HCT116 (cell line): ENCODE measurements around the gene SPRR4. TPM values are rescaled to one million over a fixed set of nuclear protein-coding genes. Genes with fewer than 3 reads are reported as not detected.

Experiments used
- ATAC-seq: fragments of 200-7000 bp; cut with Tn5 transposase; 2 replicates; pipeline ENCODE4 v1.9.1; 2020; ENCODE audit warnings: mild to moderate bottlenecking, moderate library complexity
- BruUV-seq: library from RNA; stranded (reverse); fragments of 400-500 nt; replicated peaks from 2 replicates; lab custom pipeline; 2021; lab: Mats Ljungman, UMichigan
- CTCF ChIA-PET: fragments of 300-600 bp; sonication (Branson Sonifier 250); formaldehyde crosslinking; loops from one replicate; lab custom pipeline; 2021; ENCODE audit warnings: antibody characterized with exemption; lab: Charles Lee
- POLR2A ChIA-PET: fragments of 300-600, 350-600 bp; sonication (Branson Sonifier 250); formaldehyde crosslinking; loops from one replicate; lab custom pipeline; 2021; ENCODE audit warnings: antibody characterized with exemption; lab: Charles Lee
- RAD21 ChIA-PET, 2 experiments: fragments of 300-600 bp; sonication (Branson Sonifier 250); formaldehyde crosslinking; loops; one replicate each; lab custom pipeline; 2023; ENCODE audit warnings: low total read pairs in 2 of 2; ENCODE audit not compliant: uncharacterized antibody in 2 of 2, unreplicated experiment in 2 of 2, low non-redundant PET in 1 of 2; lab: Charles Lee
- DNase-seq: peaks from one replicate; pipeline ENCODE4 v3.0.0-alpha.2; 2010; ENCODE audit warnings: low read depth, low spot score
- H2AFZ ChIP-seq: fragments of 200-600 bp; shearing (Covaris generic), sonication (generic); 2 replicates; pipeline ENCODE4 v1.6.1; 2017; ENCODE audit warnings: low read depth, mixed run types, mixed read lengths, antibody characterized with exemption, low read length; ENCODE audit not compliant: poor library complexity, severe bottlenecking
- H3K27ac ChIP-seq: 2 replicates; pipeline ENCODE4 v1.5.1; 2012; ENCODE audit warnings: low read depth, low read length
- H3K27me3 ChIP-seq: fragments of 200-600 bp; sonication (generic); 2 replicates; pipeline ENCODE4 v1.6.1; 2016; ENCODE audit warnings: mixed run types, low read length, mixed read lengths; ENCODE audit not compliant: insufficient read depth
- H3K36me3 ChIP-seq, 2 experiments: fragments of 200-500 bp in 1 of 2; fragments of 200-600 bp in 1 of 2; sonication (Bioruptor generic) in 1 of 2; sonication (generic) in 1 of 2; 2 replicates each; pipeline versions ENCODE4 v1.5.1 to v1.6.1; 2014 to 2016; ENCODE audit warnings: low read length in 2 of 2, inconsistent platforms in 1 of 2, mixed read lengths in 1 of 2, mixed run types in 1 of 2; ENCODE audit not compliant: insufficient read depth in 2 of 2, control insufficient read depth in 1 of 2
- H3K4me1 ChIP-seq, 2 experiments: fragments of 200-600 bp in 1 of 2; sonication (generic) in 1 of 2; 2 replicates each; pipeline versions ENCODE4 v1.5.1 to v1.6.1; 2012 to 2017; ENCODE audit warnings: low read length in 2 of 2, inconsistent platforms in 1 of 2, mild to moderate bottlenecking in 1 of 2, mixed read lengths in 1 of 2, mixed run types in 1 of 2, moderate library complexity in 1 of 2; ENCODE audit not compliant: insufficient read depth in 2 of 2, control insufficient read depth in 1 of 2
- H3K4me2 ChIP-seq: fragments of 200-600 bp; sonication (generic); 2 replicates; pipeline ENCODE4 v1.6.1; 2017; ENCODE audit warnings: mixed run types, low read length, mixed read lengths
- H3K4me3 ChIP-seq, 2 experiments: fragments of 200-600 bp in 1 of 2; sonication (generic) in 1 of 2; replicated peaks in 1 of 2; 2 replicates each; pipeline ENCODE4 v1.5.1; 2011 to 2016; ENCODE audit warnings: low read length in 2 of 2, control low read depth in 1 of 2, low read depth in 1 of 2, mild to moderate bottlenecking in 1 of 2, mixed read lengths in 1 of 2, mixed run types in 1 of 2
- H3K79me2 ChIP-seq: fragments of 200-600 bp; sonication (generic); 2 replicates; pipeline ENCODE4 v1.6.1; 2017; ENCODE audit warnings: mild to moderate bottlenecking, mixed run types, low read length, moderate library complexity, mixed read lengths; ENCODE audit not compliant: insufficient read depth
- H3K9ac ChIP-seq: fragments of 200-600 bp; sonication (generic); 2 replicates; pipeline ENCODE4 v1.6.1; 2016; ENCODE audit warnings: low read length, mixed read lengths
- H3K9me2 ChIP-seq: fragments of 200-600 bp; sonication (generic), shearing (Covaris generic); 2 replicates; pipeline ENCODE4 v1.6.1; 2017; ENCODE audit warnings: mixed run types, mild to moderate bottlenecking, moderate library complexity; ENCODE audit not compliant: insufficient read depth
- H3K9me3 ChIP-seq, 2 experiments: fragments of 200-500 bp in 1 of 2; fragments of 200-600 bp in 1 of 2; sonication (Bioruptor generic) in 1 of 2; sonication (generic) in 1 of 2; 2 replicates each; pipeline ENCODE4 v1.6.1; 2014 to 2017; ENCODE audit warnings: low read length in 2 of 2, mixed read lengths in 2 of 2, inconsistent platforms in 1 of 2, low read depth in 1 of 2, mild to moderate bottlenecking in 1 of 2, mixed run types in 1 of 2, moderate library complexity in 1 of 2; ENCODE audit not compliant: control insufficient read depth in 1 of 2, insufficient read depth in 1 of 2
- H4K20me1 ChIP-seq: fragments of 200-600 bp; sonication (generic), shearing (Covaris generic); 2 replicates; pipeline ENCODE4 v1.6.1; 2017; ENCODE audit warnings: mixed run types, mild to moderate bottlenecking, moderate library complexity; ENCODE audit not compliant: insufficient read depth
- EZH2 ChIP-seq: fragments of 200-600 bp; sonication (generic); IDR thresholded peaks from 2 replicates; pipeline ENCODE4 v1.6.1; 2017; ENCODE audit warnings: antibody characterized with exemption, mixed run types
- EZH2phosphoT487 ChIP-seq: fragments of 200-600 bp; IDR thresholded peaks from 2 replicates; pipeline ENCODE4 v1.6.1; 2018; ENCODE audit warnings: antibody characterized with exemption, borderline replicate concordance
- FOSL1 ChIP-seq: IDR thresholded peaks from 2 replicates; pipeline ENCODE4 v1.6.1; 2012; ENCODE audit warnings: low read depth
- RAD21 ChIP-seq: IDR thresholded peaks from 2 replicates; pipeline ENCODE4 v1.6.1; 2012; ENCODE audit warnings: low read depth, mild to moderate bottlenecking
- SIN3A ChIP-seq: IDR thresholded peaks from 2 replicates; pipeline ENCODE4 v1.6.1; 2012; ENCODE audit warnings: low read depth
- intact Hi-C: fragments of 100-400 bp; cut with micrococcal nuclease; formaldehyde crosslinking; loops from 2 replicates; pipeline ENCODE4 v1.10.0; 2022
- total RNA-seq: library from RNA; stranded (reverse); gene quantifications from one replicate; pipeline ENCODE4 v1.2.1, GENCODE V29; 2021; ENCODE audit not compliant: unreplicated experiment
- TF ChIP-seq, protein P1 (sequence below): IDR thresholded peaks from 2 replicates; pipeline ENCODE4 v1.6.1; 2011; ENCODE audit warnings: mild to moderate bottlenecking, low read length, moderate library complexity; ENCODE audit not compliant: insufficient replicate concordance; ENCODE audit errors: extremely low read depth
- TF ChIP-seq, protein P2 (sequence below): IDR thresholded peaks from 2 replicates; pipeline ENCODE4 v1.6.1; 2012
- TF ChIP-seq, protein P3 (sequence below): IDR thresholded peaks from 2 replicates; pipeline ENCODE4 v1.6.1; 2012; ENCODE audit warnings: low read depth

Gene SPRR4
- total RNA-seq, 1 experiment from 2014 or later: not detected

DNA sequence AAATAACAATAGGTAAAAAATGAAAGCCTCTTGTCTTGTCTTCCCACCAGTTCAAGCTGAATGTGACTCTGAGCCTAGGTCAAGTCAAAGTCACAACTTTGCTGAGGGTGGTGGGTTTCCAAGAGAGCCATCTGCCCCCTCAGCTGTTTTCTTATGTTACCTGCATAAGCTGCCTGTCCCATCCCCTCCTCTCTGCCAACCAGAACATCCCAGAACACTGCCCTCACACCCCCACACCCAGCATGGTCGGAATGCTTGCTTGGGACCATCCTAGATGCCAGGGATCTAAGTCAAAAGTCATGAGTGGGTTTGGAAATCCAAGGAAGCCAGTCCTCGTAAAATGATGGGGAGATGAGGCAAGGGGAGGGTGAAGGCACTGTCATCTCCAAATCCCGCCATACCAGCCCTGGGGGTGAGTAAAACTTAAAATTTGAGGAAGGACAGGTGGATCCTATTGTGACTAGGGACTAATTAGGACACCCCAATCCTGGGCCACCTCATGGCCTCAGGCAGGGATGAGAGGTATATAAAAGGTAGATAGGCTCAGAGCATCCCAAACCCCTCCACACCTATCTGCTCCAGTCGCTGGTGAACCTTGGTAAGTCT, 23.7 kb upstream of the SPRR4 start, which contains the start of gene SPRR5:
TSS of gene SPRR5 (plus strand) at position 556 of the 606 bp plus-strand sequence. CDS start 1,349 bp downstream, outside the sequence.
- no peaks in the 10 kb centered on the region for H3K36me3 ChIP-seq
- intact Hi-C loops: no loop called here
- no TSS peak for BruUV-seq
- peaks cover 33% of the 10 kb centered on the region; the same call in 1 of the 2 replicates for H3K27me3 ChIP-seq
- POLR2A ChIA-PET: no interaction called here
- TF ChIP-seq EZH2phosphoT487 (no peak), EZH2 (no peak), RAD21 (no peak), FOSL1 (no peak), SIN3A (no peak)
- TF ChIP-seq, protein P1, sequence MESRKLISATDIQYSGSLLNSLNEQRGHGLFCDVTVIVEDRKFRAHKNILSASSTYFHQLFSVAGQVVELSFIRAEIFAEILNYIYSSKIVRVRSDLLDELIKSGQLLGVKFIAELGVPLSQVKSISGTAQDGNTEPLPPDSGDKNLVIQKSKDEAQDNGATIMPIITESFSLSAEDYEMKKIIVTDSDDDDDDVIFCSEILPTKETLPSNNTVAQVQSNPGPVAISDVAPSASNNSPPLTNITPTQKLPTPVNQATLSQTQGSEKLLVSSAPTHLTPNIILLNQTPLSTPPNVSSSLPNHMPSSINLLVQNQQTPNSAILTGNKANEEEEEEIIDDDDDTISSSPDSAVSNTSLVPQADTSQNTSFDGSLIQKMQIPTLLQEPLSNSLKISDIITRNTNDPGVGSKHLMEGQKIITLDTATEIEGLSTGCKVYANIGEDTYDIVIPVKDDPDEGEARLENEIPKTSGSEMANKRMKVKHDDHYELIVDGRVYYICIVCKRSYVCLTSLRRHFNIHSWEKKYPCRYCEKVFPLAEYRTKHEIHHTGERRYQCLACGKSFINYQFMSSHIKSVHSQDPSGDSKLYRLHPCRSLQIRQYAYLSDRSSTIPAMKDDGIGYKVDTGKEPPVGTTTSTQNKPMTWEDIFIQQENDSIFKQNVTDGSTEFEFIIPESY: no peak
- TF ChIP-seq, protein P2, sequence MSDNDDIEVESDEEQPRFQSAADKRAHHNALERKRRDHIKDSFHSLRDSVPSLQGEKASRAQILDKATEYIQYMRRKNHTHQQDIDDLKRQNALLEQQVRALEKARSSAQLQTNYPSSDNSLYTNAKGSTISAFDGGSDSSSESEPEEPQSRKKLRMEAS: no peak
- TF ChIP-seq, protein P3, sequence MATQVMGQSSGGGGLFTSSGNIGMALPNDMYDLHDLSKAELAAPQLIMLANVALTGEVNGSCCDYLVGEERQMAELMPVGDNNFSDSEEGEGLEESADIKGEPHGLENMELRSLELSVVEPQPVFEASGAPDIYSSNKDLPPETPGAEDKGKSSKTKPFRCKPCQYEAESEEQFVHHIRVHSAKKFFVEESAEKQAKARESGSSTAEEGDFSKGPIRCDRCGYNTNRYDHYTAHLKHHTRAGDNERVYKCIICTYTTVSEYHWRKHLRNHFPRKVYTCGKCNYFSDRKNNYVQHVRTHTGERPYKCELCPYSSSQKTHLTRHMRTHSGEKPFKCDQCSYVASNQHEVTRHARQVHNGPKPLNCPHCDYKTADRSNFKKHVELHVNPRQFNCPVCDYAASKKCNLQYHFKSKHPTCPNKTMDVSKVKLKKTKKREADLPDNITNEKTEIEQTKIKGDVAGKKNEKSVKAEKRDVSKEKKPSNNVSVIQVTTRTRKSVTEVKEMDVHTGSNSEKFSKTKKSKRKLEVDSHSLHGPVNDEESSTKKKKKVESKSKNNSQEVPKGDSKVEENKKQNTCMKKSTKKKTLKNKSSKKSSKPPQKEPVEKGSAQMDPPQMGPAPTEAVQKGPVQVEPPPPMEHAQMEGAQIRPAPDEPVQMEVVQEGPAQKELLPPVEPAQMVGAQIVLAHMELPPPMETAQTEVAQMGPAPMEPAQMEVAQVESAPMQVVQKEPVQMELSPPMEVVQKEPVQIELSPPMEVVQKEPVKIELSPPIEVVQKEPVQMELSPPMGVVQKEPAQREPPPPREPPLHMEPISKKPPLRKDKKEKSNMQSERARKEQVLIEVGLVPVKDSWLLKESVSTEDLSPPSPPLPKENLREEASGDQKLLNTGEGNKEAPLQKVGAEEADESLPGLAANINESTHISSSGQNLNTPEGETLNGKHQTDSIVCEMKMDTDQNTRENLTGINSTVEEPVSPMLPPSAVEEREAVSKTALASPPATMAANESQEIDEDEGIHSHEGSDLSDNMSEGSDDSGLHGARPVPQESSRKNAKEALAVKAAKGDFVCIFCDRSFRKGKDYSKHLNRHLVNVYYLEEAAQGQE: no peak
- TF ChIP-seq, all 23 proteins: peak for 0
- Histone ChIP-seq H2AFZ (no peak within 1 kb of the TSS), H3K9me2 (no peaks in the 10 kb centered on the region), H3K4me3 (no peak within 1 kb of the TSS), H3K4me1 (no peaks in the 10 kb centered on the region), H3K9ac (no peak within 1 kb of the TSS), H3K9me3 (no peaks in the 10 kb centered on the region), H3K79me2 (no peaks in the 10 kb centered on the region), H3K27ac (no peak within 1 kb of the TSS), H4K20me1 (no peaks in the 10 kb centered on the region), H3K4me2 (no peak within 1 kb of the TSS)
- CTCF ChIA-PET: no interaction called here
- DNase-seq (no peak), ATAC-seq (no peak)
- RAD21 ChIA-PET: no interaction called here
